Stimulated activated CD8-positive, alpha-beta memory T cell treated with anti-CD3 and anti-CD28 coated beads, Interleukin-12 subunit alpha, Interleukin-12 subunit beta, amount 100 ng/mL, for 24 hours (primary cell): Measurements from ENCODE around the gene MEGF6.

Experiments
- DNase-seq: peaks from one replicate; pipeline ENCODE4 v3.0.0-alpha.2; 2020; ENCODE audit errors: extremely low read depth

MEGF6 gene

GRCh38 chr1:3441880-3442279 lies 169.4 kb downstream of the MEGF6 start:
- no peak for DNase-seq

GRCh38 chr1:3441410-3441847 lies 169.9 kb downstream of the MEGF6 start:
- no peak for DNase-seq

- no peak for DNase-seq
Measured at GRCh38 chr1:3440711-3441409, 170.4 kb downstream of the MEGF6 start.

GRCh38 chr1:3440300-3440681 lies 171.0 kb downstream of the MEGF6 start:
- DNase-seq, result no peak
